HEK293 (cell line): Measurements from ENCODE around the gene ALDH9A1.

Source experiments
- CTCF ChIA-PET: fragments of 350-600 bp; formaldehyde crosslinking; extraction: SDS; loops from one replicate; lab custom pipeline; 2021; ENCODE audit warnings: antibody characterized with exemption; lab: Yijun Ruan, JAX
- POLR2A ChIA-PET: fragments of 300-600 bp; formaldehyde crosslinking; extraction: SDS; loops from one replicate; lab custom pipeline; 2020; ENCODE audit warnings: antibody characterized with exemption, inconsistent platforms; lab: Yijun Ruan, JAX
- H3K27ac ChIP-seq: fragments of 200-500 bp; sonication (Bioruptor generic); 2 replicates; pipeline ENCODE4 v1.5.1; 2014; ENCODE audit warnings: low read depth, low read length, control low read depth, inconsistent platforms; ENCODE audit errors: extremely low read depth
- H3K36me3 ChIP-seq, 2 experiments: fragments of 200-500 bp in 1 of 2; sonication (Bioruptor generic) in 1 of 2; 1 replicate in 1 of 2; 2 replicates in 1 of 2; pipeline ENCODE4 v1.5.1; 2014 to 2017; ENCODE audit warnings: inconsistent platforms in 2 of 2, low read length in 2 of 2; ENCODE audit not compliant: control insufficient read depth in 2 of 2, insufficient read depth in 1 of 2
- H3K4me1 ChIP-seq: fragments of 200-500 bp; sonication (Bioruptor generic); 2 replicates; pipeline ENCODE4 v1.5.1; 2014; ENCODE audit warnings: mild to moderate bottlenecking, low read length, inconsistent platforms; ENCODE audit not compliant: control insufficient read depth, insufficient read depth
- H3K4me3 ChIP-seq: 2 replicates; pipeline ENCODE4 v1.5.1; 2011; ENCODE audit warnings: low read depth, mild to moderate bottlenecking, control low read depth, low read length, moderate library complexity
- H3K9me3 ChIP-seq: fragments of 200-500 bp; sonication (Bioruptor generic); 2 replicates; pipeline ENCODE4 v1.5.1; 2014; ENCODE audit warnings: low read depth, low read length, inconsistent platforms; ENCODE audit not compliant: control insufficient read depth, insufficient read depth
- BCL11B ChIP-seq: fragments of 450-650 bp; formaldehyde crosslinking; IDR thresholded peaks from 2 replicates; pipeline ENCODE4 v1.5.1; 2016; ENCODE audit warnings: low read depth, missing biosample characterization, missing genetic modification characterization
- BCL6B ChIP-seq: fragments of 450-650 bp; formaldehyde crosslinking; IDR thresholded peaks from 2 replicates; pipeline ENCODE4 v1.5.1; 2017; ENCODE audit warnings: missing biosample characterization, missing genetic modification characterization
- KLF7 ChIP-seq: fragments of 450-650 bp; formaldehyde crosslinking; IDR thresholded peaks from 2 replicates; pipeline ENCODE4 v1.5.1; 2016; ENCODE audit warnings: missing biosample characterization, missing genetic modification characterization, borderline replicate concordance
- SP2 ChIP-seq: fragments of 450-650 bp; formaldehyde crosslinking; IDR thresholded peaks from 2 replicates; pipeline ENCODE4 v1.5.1; 2016; ENCODE audit warnings: missing biosample characterization, missing genetic modification characterization
- ZNF114 ChIP-seq: fragments of 450-650 bp; formaldehyde crosslinking; IDR thresholded peaks from 2 replicates; pipeline ENCODE4 v1.5.0; 2017; ENCODE audit warnings: missing biosample characterization, missing genetic modification characterization
- ZNF174 ChIP-seq: fragments of 450-650 bp; formaldehyde crosslinking; IDR thresholded peaks from 2 replicates; pipeline ENCODE4 v1.5.0; 2017; ENCODE audit warnings: missing biosample characterization, mild to moderate bottlenecking, missing genetic modification characterization
- ZNF184 ChIP-seq: fragments of 450-650 bp; IDR thresholded peaks from 2 replicates; pipeline ENCODE4 v1.5.1; 2018; ENCODE audit warnings: missing biosample characterization, mild to moderate bottlenecking, missing genetic modification characterization
- ZNF19 ChIP-seq: fragments of 450-650 bp; formaldehyde crosslinking; IDR thresholded peaks from 2 replicates; pipeline ENCODE4; 2016; ENCODE audit warnings: missing biosample characterization, missing genetic modification characterization, low read depth
- ZNF2 ChIP-seq: fragments of 450-650 bp; formaldehyde crosslinking; IDR thresholded peaks from 2 replicates; pipeline ENCODE4 v1.5.1; 2016; ENCODE audit warnings: missing biosample characterization, missing genetic modification characterization
- ZNF223 ChIP-seq: fragments of 450-650 bp; formaldehyde crosslinking; IDR thresholded peaks from 2 replicates; pipeline ENCODE4 v1.5.1; 2016; ENCODE audit warnings: missing biosample characterization, missing genetic modification characterization
- ZNF239 ChIP-seq: fragments of 450-650 bp; formaldehyde crosslinking; IDR thresholded peaks from 2 replicates; pipeline ENCODE4 v1.5.1; 2016; ENCODE audit warnings: missing biosample characterization, missing genetic modification characterization
- ZNF302 ChIP-seq: fragments of 450-650 bp; formaldehyde crosslinking; IDR thresholded peaks from 2 replicates; pipeline ENCODE4 v1.5.1; 2016; ENCODE audit warnings: missing biosample characterization, missing genetic modification characterization, low read depth
- ZNF549 ChIP-seq: fragments of 450-650 bp; IDR thresholded peaks from 2 replicates; pipeline ENCODE4 v1.5.1; 2018; ENCODE audit warnings: missing biosample characterization, missing genetic modification characterization, mild to moderate bottlenecking, inconsistent platforms, moderate library complexity
- ZNF560 ChIP-seq: fragments of 450-650 bp; formaldehyde crosslinking; IDR thresholded peaks from 2 replicates; pipeline ENCODE4 v1.5.1; 2017; ENCODE audit warnings: missing biosample characterization, missing genetic modification characterization, borderline replicate concordance
- ZNF621 ChIP-seq: fragments of 450-650 bp; formaldehyde crosslinking; IDR thresholded peaks from 2 replicates; pipeline ENCODE4 v1.5.1; 2017; ENCODE audit warnings: missing biosample characterization, missing genetic modification characterization
- ZNF629 ChIP-seq: fragments of 450-650 bp; formaldehyde crosslinking; IDR thresholded peaks from 2 replicates; pipeline ENCODE4 v1.5.1; 2017; ENCODE audit warnings: missing biosample characterization, missing genetic modification characterization
- ZNF660 ChIP-seq: fragments of 450-650 bp; IDR thresholded peaks from 2 replicates; pipeline ENCODE4 v1.5.1; 2018; ENCODE audit warnings: missing biosample characterization, mild to moderate bottlenecking, missing genetic modification characterization
- ZNF707 ChIP-seq: fragments of 450-650 bp; formaldehyde crosslinking; IDR thresholded peaks from 2 replicates; pipeline ENCODE4 v1.5.1; 2016; ENCODE audit warnings: missing biosample characterization, missing genetic modification characterization
- TF ChIP-seq, protein P1 (sequence below): fragments of 450-650 bp; formaldehyde crosslinking; IDR thresholded peaks from 2 replicates; pipeline ENCODE4 v1.5.1; 2017; ENCODE audit warnings: missing biosample characterization, missing genetic modification characterization
- TF ChIP-seq, protein P2 (sequence below): fragments of 450-650 bp; formaldehyde crosslinking; IDR thresholded peaks from 2 replicates; pipeline ENCODE4 v1.5.1; 2016; ENCODE audit warnings: missing biosample characterization, missing genetic modification characterization
- TF ChIP-seq, protein P3 (sequence below): fragments of 450-650 bp; formaldehyde crosslinking; IDR thresholded peaks from 2 replicates; pipeline ENCODE4 v1.5.1; 2016; ENCODE audit warnings: missing biosample characterization, missing genetic modification characterization, borderline replicate concordance
- TF ChIP-seq, protein P4 (sequence below): fragments of 450-650 bp; formaldehyde crosslinking; IDR thresholded peaks from 2 replicates; pipeline ENCODE4 v1.5.1; 2016; ENCODE audit warnings: missing biosample characterization, missing genetic modification characterization

Gene ALDH9A1

GRCh38 chr1:165631342-165632151 is 66.8 kb downstream of the ALDH9A1 start (continued):
- peak; percentile 51; the same call in 1 of the 2 replicates for TF ChIP-seq KLF7
- no peak; the same call in 1 of the 2 replicates for TF ChIP-seq ZNF2 (tag by site-specific recombination)

DNA sequence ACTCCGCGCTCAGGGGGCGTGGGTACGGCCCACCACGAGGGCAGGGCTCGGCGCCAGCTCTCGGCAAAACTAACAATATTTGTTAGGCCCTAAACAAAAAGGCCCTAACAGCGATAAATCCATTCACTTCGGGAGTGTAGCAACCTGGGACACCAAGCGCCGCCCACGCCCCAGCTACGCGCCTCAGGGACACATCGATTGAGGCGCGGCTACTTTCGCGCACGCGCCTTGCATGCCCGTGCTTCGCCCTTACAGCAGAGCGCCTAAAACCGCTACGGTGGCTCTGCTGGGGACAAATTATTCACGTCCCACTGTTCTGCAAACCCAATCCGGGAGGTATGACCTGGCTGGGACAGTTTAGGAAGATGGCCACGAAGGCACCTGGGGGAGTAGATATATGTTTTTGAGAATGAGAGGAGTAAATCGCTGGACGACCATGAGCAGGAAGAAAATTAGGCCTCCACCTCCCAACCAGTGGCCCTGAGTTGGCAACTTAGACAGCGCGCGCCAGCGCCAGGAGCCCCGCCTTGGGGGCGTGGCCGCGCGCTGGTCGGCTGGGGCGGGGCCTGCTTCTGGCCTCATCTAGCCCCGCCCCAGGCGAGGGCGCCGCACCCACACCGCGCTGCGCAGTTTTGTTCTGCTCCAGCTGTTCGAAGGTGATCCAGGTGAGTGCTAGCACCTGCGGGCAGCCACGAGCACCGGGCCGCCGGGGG is 67.6 kb downstream of the ALDH9A1 start, which contains the start of gene MGST3:
Gene MGST3, plus strand, starts transcription at position 606 of the 713 bp plus-strand sequence. CDS start 18,614 bp downstream, outside the sequence.
- no peaks in the 10 kb centered on the region for H3K9me3 ChIP-seq
- H3K27ac ChIP-seq, result peak within 1 kb of the TSS; percentile 83
- H3K4me1 ChIP-seq, result peaks cover 5% of the 10 kb centered on the region
- no peaks in the 10 kb centered on the region for H3K36me3 ChIP-seq
- H3K4me3 ChIP-seq, result peak within 1 kb of the TSS; percentile 84
- CTCF ChIA-PET, result no interaction called here
- POLR2A ChIA-PET, result interaction anchor here (0.5 to 1.4 kb wide), 3 partner anchors 33 to 74 kb away, joined by 4 to 7 read pairs (median 6); partner anchors contain the start of gene ALDH9A1
- TF ChIP-seq, protein P1, sequence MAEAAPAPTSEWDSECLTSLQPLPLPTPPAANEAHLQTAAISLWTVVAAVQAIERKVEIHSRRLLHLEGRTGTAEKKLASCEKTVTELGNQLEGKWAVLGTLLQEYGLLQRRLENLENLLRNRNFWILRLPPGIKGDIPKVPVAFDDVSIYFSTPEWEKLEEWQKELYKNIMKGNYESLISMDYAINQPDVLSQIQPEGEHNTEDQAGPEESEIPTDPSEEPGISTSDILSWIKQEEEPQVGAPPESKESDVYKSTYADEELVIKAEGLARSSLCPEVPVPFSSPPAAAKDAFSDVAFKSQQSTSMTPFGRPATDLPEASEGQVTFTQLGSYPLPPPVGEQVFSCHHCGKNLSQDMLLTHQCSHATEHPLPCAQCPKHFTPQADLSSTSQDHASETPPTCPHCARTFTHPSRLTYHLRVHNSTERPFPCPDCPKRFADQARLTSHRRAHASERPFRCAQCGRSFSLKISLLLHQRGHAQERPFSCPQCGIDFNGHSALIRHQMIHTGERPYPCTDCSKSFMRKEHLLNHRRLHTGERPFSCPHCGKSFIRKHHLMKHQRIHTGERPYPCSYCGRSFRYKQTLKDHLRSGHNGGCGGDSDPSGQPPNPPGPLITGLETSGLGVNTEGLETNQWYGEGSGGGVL (tag by site-specific recombination), result no peak; the same call in 1 of the 2 replicates
- TF ChIP-seq ZNF629 (tag by site-specific recombination) (peak; percentile 76), ZNF302 (tag by site-specific recombination) (no peak), ZNF549 (tag by site-specific recombination) (no peak), BCL11B (tag by site-specific recombination) (no peak), SP2 (tag by site-specific recombination) (peak; percentile 60), ZNF707 (tag by site-specific recombination) (no peak), BCL6B (no peak), ZNF239 (tag by site-specific recombination) (no peak), ZNF560 (no peak), ZNF223 (tag by site-specific recombination) (peak; percentile 92), ZNF660 (tag by site-specific recombination) (peak; percentile 43; the same call in 1 of the 2 replicates), ZNF19 (tag by site-specific recombination) (no peak), ZNF621 (no peak), ZNF184 (tag by site-specific recombination) (no peak), ZNF114 (tag by site-specific recombination) (no peak), ZNF174 (tag by site-specific recombination) (no peak)
- TF ChIP-seq, protein P2, sequence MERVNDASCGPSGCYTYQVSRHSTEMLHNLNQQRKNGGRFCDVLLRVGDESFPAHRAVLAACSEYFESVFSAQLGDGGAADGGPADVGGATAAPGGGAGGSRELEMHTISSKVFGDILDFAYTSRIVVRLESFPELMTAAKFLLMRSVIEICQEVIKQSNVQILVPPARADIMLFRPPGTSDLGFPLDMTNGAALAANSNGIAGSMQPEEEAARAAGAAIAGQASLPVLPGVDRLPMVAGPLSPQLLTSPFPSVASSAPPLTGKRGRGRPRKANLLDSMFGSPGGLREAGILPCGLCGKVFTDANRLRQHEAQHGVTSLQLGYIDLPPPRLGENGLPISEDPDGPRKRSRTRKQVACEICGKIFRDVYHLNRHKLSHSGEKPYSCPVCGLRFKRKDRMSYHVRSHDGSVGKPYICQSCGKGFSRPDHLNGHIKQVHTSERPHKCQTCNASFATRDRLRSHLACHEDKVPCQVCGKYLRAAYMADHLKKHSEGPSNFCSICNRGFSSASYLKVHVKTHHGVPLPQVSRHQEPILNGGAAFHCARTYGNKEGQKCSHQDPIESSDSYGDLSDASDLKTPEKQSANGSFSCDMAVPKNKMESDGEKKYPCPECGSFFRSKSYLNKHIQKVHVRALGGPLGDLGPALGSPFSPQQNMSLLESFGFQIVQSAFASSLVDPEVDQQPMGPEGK, result peak; percentile 57; the same call in 1 of the 2 replicates
- TF ChIP-seq, protein P3, sequence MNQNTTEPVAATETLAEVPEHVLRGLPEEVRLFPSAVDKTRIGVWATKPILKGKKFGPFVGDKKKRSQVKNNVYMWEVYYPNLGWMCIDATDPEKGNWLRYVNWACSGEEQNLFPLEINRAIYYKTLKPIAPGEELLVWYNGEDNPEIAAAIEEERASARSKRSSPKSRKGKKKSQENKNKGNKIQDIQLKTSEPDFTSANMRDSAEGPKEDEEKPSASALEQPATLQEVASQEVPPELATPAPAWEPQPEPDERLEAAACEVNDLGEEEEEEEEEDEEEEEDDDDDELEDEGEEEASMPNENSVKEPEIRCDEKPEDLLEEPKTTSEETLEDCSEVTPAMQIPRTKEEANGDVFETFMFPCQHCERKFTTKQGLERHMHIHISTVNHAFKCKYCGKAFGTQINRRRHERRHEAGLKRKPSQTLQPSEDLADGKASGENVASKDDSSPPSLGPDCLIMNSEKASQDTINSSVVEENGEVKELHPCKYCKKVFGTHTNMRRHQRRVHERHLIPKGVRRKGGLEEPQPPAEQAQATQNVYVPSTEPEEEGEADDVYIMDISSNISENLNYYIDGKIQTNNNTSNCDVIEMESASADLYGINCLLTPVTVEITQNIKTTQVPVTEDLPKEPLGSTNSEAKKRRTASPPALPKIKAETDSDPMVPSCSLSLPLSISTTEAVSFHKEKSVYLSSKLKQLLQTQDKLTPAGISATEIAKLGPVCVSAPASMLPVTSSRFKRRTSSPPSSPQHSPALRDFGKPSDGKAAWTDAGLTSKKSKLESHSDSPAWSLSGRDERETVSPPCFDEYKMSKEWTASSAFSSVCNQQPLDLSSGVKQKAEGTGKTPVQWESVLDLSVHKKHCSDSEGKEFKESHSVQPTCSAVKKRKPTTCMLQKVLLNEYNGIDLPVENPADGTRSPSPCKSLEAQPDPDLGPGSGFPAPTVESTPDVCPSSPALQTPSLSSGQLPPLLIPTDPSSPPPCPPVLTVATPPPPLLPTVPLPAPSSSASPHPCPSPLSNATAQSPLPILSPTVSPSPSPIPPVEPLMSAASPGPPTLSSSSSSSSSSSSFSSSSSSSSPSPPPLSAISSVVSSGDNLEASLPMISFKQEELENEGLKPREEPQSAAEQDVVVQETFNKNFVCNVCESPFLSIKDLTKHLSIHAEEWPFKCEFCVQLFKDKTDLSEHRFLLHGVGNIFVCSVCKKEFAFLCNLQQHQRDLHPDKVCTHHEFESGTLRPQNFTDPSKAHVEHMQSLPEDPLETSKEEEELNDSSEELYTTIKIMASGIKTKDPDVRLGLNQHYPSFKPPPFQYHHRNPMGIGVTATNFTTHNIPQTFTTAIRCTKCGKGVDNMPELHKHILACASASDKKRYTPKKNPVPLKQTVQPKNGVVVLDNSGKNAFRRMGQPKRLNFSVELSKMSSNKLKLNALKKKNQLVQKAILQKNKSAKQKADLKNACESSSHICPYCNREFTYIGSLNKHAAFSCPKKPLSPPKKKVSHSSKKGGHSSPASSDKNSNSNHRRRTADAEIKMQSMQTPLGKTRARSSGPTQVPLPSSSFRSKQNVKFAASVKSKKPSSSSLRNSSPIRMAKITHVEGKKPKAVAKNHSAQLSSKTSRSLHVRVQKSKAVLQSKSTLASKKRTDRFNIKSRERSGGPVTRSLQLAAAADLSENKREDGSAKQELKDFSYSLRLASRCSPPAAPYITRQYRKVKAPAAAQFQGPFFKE (tag by site-specific recombination), result no peak
- TF ChIP-seq, protein P4, sequence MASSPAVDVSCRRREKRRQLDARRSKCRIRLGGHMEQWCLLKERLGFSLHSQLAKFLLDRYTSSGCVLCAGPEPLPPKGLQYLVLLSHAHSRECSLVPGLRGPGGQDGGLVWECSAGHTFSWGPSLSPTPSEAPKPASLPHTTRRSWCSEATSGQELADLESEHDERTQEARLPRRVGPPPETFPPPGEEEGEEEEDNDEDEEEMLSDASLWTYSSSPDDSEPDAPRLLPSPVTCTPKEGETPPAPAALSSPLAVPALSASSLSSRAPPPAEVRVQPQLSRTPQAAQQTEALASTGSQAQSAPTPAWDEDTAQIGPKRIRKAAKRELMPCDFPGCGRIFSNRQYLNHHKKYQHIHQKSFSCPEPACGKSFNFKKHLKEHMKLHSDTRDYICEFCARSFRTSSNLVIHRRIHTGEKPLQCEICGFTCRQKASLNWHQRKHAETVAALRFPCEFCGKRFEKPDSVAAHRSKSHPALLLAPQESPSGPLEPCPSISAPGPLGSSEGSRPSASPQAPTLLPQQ (tag by site-specific recombination), result peak; percentile 80; the same call in 1 of the 2 replicates
